ENCODE results near the gene KLHL8. TPM values are rescaled to one million over a fixed set of nuclear protein-coding genes. Genes with fewer than 3 reads are reported as not detected.

KLHL8 gene
- polyA plus RNA-seq, 1 donor (not counting 4 experiments of a cell fraction or from before 2014, with no cell fraction given): 6.7 TPM

DNA sequence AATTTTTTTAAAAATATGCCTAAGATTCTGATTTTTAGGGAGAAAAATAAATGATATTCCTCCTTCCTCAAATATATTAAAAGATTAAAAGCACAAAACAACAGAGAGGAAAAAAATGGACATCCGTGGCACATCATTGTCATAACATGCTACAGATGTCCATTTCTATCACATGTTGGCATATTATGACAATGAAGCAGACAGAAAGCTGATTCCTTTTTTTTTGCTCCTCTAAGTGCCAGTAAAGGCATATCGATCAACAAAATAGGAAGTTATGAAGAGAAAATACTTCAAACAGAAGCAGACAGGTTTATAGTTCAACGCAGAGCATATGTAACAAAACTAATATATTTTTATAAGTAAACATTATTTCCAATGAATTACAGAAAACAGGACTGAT is 11.2 kb downstream of the KLHL8 start:
- Histone ChIP-seq H4K20me1 (ENCODE audit: control insufficient read depth, extremely low read depth, insufficient read depth, low read length) (no peaks in the 10 kb centered on the region), H3K27me3 (ENCODE audit: control insufficient read depth, extremely low read depth, insufficient read depth, low read length) (no peaks in the 10 kb centered on the region), H3K79me2 (ENCODE audit: control insufficient read depth, insufficient read depth, low read length) (peaks cover 6% of the 10 kb centered on the region), H3K4me1 (ENCODE audit: control insufficient read depth, extremely low read depth, insufficient read depth, low read length) (no peaks in the 10 kb centered on the region), H3K9ac (ENCODE audit: control insufficient read depth, extremely low read depth, insufficient read depth, low read length) (no peak overlapping the region), H3K4me3 (ENCODE audit: control insufficient read depth in 2 of 3, extremely low read depth in 1 of 3, insufficient read depth in 2 of 3, low read depth in 1 of 3, low read length in 3 of 3) (no peak overlapping the region), H3K9me1 (ENCODE audit: control insufficient read depth, extremely low read depth, insufficient read depth, low read length) (no peaks in the 10 kb centered on the region), H3K36me3 (ENCODE audit: control insufficient read depth in 2 of 2, extremely low read depth in 1 of 2, insufficient read depth in 2 of 2, low read length in 2 of 2) (no peaks in the 10 kb centered on the region), H2AFZ (ENCODE audit: control insufficient read depth, low read length) (no peak overlapping the region), H3K27ac (ENCODE audit: control insufficient read depth, insufficient read depth, low read length) (no peak overlapping the region), H3K9me3 (ENCODE audit: control insufficient read depth, low read depth, low read length) (no peaks in the 10 kb centered on the region), H3K4me2 (ENCODE audit: control insufficient read depth, extremely low read depth, insufficient read depth, low read depth, low read length) (no peak overlapping the region)
- dilution Hi-C loops (cut with MboI; ENCODE audit: extremely low pct_ligation_motif_present, low sequenced_read_pairs): no loop called here
- no peak for TF ChIP-seq EZH2 (IDR thresholded peaks at IDR 0.05; ENCODE audit: low read length)
- TF ChIP-seq, protein P1, sequence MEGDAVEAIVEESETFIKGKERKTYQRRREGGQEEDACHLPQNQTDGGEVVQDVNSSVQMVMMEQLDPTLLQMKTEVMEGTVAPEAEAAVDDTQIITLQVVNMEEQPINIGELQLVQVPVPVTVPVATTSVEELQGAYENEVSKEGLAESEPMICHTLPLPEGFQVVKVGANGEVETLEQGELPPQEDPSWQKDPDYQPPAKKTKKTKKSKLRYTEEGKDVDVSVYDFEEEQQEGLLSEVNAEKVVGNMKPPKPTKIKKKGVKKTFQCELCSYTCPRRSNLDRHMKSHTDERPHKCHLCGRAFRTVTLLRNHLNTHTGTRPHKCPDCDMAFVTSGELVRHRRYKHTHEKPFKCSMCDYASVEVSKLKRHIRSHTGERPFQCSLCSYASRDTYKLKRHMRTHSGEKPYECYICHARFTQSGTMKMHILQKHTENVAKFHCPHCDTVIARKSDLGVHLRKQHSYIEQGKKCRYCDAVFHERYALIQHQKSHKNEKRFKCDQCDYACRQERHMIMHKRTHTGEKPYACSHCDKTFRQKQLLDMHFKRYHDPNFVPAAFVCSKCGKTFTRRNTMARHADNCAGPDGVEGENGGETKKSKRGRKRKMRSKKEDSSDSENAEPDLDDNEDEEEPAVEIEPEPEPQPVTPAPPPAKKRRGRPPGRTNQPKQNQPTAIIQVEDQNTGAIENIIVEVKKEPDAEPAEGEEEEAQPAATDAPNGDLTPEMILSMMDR (optimal IDR thresholded peaks at IDR 0.05 in 1 of 3, IDR thresholded peaks at IDR 0.05 in 1 of 3, conservative IDR thresholded peaks at IDR 0.05 in 1 of 3; ENCODE audit: extremely low read depth in 1 of 3, insufficient read depth in 2 of 3, low read length in 3 of 3): no peak
- FAIRE-seq (no peak), DNase-seq (ENCODE audit: low read depth, low spot score) (no peak)

DNA sequence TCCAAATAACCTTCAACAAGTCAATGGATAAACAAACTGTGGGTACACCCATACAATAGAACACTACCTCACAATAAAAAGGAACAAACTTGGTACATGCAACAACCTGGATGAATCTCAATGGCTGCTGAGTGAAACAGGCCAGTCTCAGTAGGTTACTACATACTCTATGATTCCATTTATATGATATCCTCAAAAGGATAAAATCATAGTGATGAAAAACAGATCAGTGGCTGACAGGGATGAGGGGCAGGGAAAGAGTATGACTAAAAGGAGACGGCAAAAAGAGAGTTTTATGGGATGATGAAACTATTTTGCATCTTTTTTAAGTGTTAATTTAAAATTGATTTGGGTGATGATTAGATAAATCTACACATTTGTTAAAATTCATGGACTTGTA is 15.9 kb downstream of the KLHL8 start:
- Histone ChIP-seq H3K9me1 (ENCODE audit: control insufficient read depth, extremely low read depth, insufficient read depth, low read length) (no peaks in the 10 kb centered on the region), H4K20me1 (ENCODE audit: control insufficient read depth, extremely low read depth, insufficient read depth, low read length) (no peaks in the 10 kb centered on the region), H3K36me3 (ENCODE audit: control insufficient read depth in 2 of 2, extremely low read depth in 1 of 2, insufficient read depth in 2 of 2, low read length in 2 of 2) (no peaks in the 10 kb centered on the region), H3K9me3 (ENCODE audit: control insufficient read depth, low read depth, low read length) (no peaks in the 10 kb centered on the region), H3K9ac (ENCODE audit: control insufficient read depth, extremely low read depth, insufficient read depth, low read length) (no peak overlapping the region), H3K27me3 (ENCODE audit: control insufficient read depth, extremely low read depth, insufficient read depth, low read length) (no peaks in the 10 kb centered on the region), H3K4me1 (ENCODE audit: control insufficient read depth, extremely low read depth, insufficient read depth, low read length) (no peaks in the 10 kb centered on the region), H3K4me2 (ENCODE audit: control insufficient read depth, extremely low read depth, insufficient read depth, low read depth, low read length) (no peak overlapping the region), H3K27ac (ENCODE audit: control insufficient read depth, insufficient read depth, low read length) (no peak overlapping the region), H3K4me3 (ENCODE audit: control insufficient read depth in 2 of 3, extremely low read depth in 1 of 3, insufficient read depth in 2 of 3, low read depth in 1 of 3, low read length in 3 of 3) (no peak overlapping the region), H2AFZ (ENCODE audit: control insufficient read depth, low read length) (no peak overlapping the region), H3K79me2 (ENCODE audit: control insufficient read depth, insufficient read depth, low read length) (peaks cover 9% of the 10 kb centered on the region)
- FAIRE-seq (no peak), DNase-seq (ENCODE audit: low read depth, low spot score) (no peak)
- dilution Hi-C loops (cut with MboI; ENCODE audit: extremely low pct_ligation_motif_present, low sequenced_read_pairs): no loop called here
- TF ChIP-seq EZH2 (IDR thresholded peaks at IDR 0.05; ENCODE audit: low read length): no peak
- TF ChIP-seq, protein P1 (optimal IDR thresholded peaks at IDR 0.05 in 1 of 3, IDR thresholded peaks at IDR 0.05 in 1 of 3, conservative IDR thresholded peaks at IDR 0.05 in 1 of 3; ENCODE audit: extremely low read depth in 1 of 3, insufficient read depth in 2 of 3, low read length in 3 of 3): no peak

Measured in keratinocyte (primary cell).